HAP-1 (cell line): Measurements from ENCODE around the gene BANF2.
"Not testable (repeated sequence)": the region's sequence is repeated elsewhere in the genome, so short reads cannot be mapped to it uniquely, and the experiment has no call there.

Experiments
- DNase-seq, 2 experiments: peaks; one replicate each; pipeline ENCODE4 v3.0.0-alpha.2; 2016 to 2020; ENCODE audit warnings: low spot score in 2 of 2
- H3K27me3 ChIP-seq: fragments of 250-450 bp; sonication (Bioruptor Pico); 2 replicates; pipeline ENCODE4 v1.5.1; 2020; ENCODE audit warnings: low read depth, mild to moderate bottlenecking, moderate library complexity
- H3K36me3 ChIP-seq: fragments of 250-450 bp; sonication (Bioruptor Pico); replicated peaks from 2 replicates; pipeline ENCODE4 v1.5.1; 2020; ENCODE audit warnings: mild to moderate bottlenecking
- H3K4me1 ChIP-seq: fragments of 250-450 bp; sonication (Bioruptor Pico); 2 replicates; pipeline ENCODE4 v1.5.1; 2020; ENCODE audit warnings: mild to moderate bottlenecking
- H3K4me3 ChIP-seq: fragments of 250-450 bp; sonication (Bioruptor Pico); 2 replicates; pipeline ENCODE4 v1.5.1; 2020; ENCODE audit warnings: mild to moderate bottlenecking, moderate library complexity
- H3K9me3 ChIP-seq: fragments of 250-450 bp; sonication (Bioruptor Pico); 2 replicates; pipeline ENCODE4 v1.5.1; 2020; ENCODE audit warnings: mild to moderate bottlenecking, moderate library complexity
- in situ Hi-C: fragments of 300-500 bp; cut with MboI; formaldehyde crosslinking; loops from 3 replicates; pipeline ENCODE4 v1.14.3; 2020; ENCODE audit warnings: low sequenced_read_pairs, inconsistent platforms, mixed read lengths

BANF2 gene

GRCh38 chr20:17658648-17658993, 41.1 kb upstream of the BANF2 start:
- DNase-seq = no peak
- Histone ChIP-seq H3K36me3 (peaks cover 34% of the 10 kb centered on the region), H3K4me1 (peaks cover 10% of the 10 kb centered on the region), H3K9me3 (peaks cover 5% of the 10 kb centered on the region; the same call in 1 of the 2 replicates), H3K4me3 (no peak overlapping the region), H3K27me3 (no peaks in the 10 kb centered on the region)
- in situ Hi-C loops = no loop called here

- H3K9me3 ChIP-seq, DNase-seq, in situ Hi-C loops, H3K27me3 ChIP-seq, H3K4me3 ChIP-seq: not testable (repeated sequence)
- Histone ChIP-seq H3K4me1 (peaks cover 10% of the 10 kb centered on the region), H3K36me3 (peaks cover 29% of the 10 kb centered on the region)
Observed at GRCh38 chr20:17659344-17659743, 40.4 kb upstream of the BANF2 start.

- Histone ChIP-seq H3K36me3 (peaks cover 26% of the 10 kb centered on the region), H3K9me3 (peaks cover 5% of the 10 kb centered on the region; the same call in 1 of the 2 replicates), H3K4me3 (no peak overlapping the region), H3K4me1 (peaks cover 10% of the 10 kb centered on the region), H3K27me3 (no peaks in the 10 kb centered on the region; the same call in 1 of the 2 replicates)
- in situ Hi-C loops = no loop called here
- no peak for DNase-seq
Observed at GRCh38 chr20:17659801-17660200, 40.0 kb upstream of the BANF2 start.

GRCh38 chr20:17660667-17661066, 39.1 kb upstream of the BANF2 start:
- peaks cover 5% of the 10 kb centered on the region; the same call in 1 of the 2 replicates for H3K9me3 ChIP-seq
- in situ Hi-C loops = no loop called here
- H3K4me1 ChIP-seq = peaks cover 9% of the 10 kb centered on the region
- no peak overlapping the region for H3K4me3 ChIP-seq
- no peaks in the 10 kb centered on the region; the same call in 1 of the 2 replicates for H3K27me3 ChIP-seq
- DNase-seq = no peak
- peaks cover 26% of the 10 kb centered on the region for H3K36me3 ChIP-seq

- Histone ChIP-seq H3K4me1 (peaks cover 5% of the 10 kb centered on the region), H3K9me3 (peaks cover 5% of the 10 kb centered on the region; the same call in 1 of the 2 replicates), H3K27me3 (no peaks in the 10 kb centered on the region; the same call in 1 of the 2 replicates), H3K36me3 (peaks cover 24% of the 10 kb centered on the region), H3K4me3 (no peak overlapping the region)
- DNase-seq = no peak
- in situ Hi-C loops = no loop called here
Observed at GRCh38 chr20:17661121-17661744, 38.5 kb upstream of the BANF2 start.

- no peak overlapping the region for H3K4me3 ChIP-seq
- peaks cover 20% of the 10 kb centered on the region for H3K36me3 ChIP-seq
- H3K4me1 ChIP-seq = peaks cover 2% of the 10 kb centered on the region; the same call in 1 of the 2 replicates
- DNase-seq = no peak
- H3K27me3 ChIP-seq = no peaks in the 10 kb centered on the region; the same call in 1 of the 2 replicates
- peaks cover 5% of the 10 kb centered on the region; the same call in 1 of the 2 replicates for H3K9me3 ChIP-seq
- in situ Hi-C loops = no loop called here
Observed at GRCh38 chr20:17662333-17663039, 37.3 kb upstream of the BANF2 start.

GRCh38 chr20:17663040-17663399, 36.7 kb upstream of the BANF2 start:
- Histone ChIP-seq H3K4me3 (no peak overlapping the region), H3K36me3 (peaks cover 17% of the 10 kb centered on the region), H3K9me3 (peaks cover 5% of the 10 kb centered on the region; the same call in 1 of the 2 replicates), H3K27me3 (no peaks in the 10 kb centered on the region; the same call in 1 of the 2 replicates), H3K4me1 (peaks cover 2% of the 10 kb centered on the region; the same call in 1 of the 2 replicates)
- in situ Hi-C loops = no loop called here
- no peak for DNase-seq

- Histone ChIP-seq H3K27me3 (no peaks in the 10 kb centered on the region; the same call in 1 of the 2 replicates), H3K4me3 (no peak overlapping the region), H3K36me3 (peaks cover 13% of the 10 kb centered on the region), H3K4me1 (peaks cover 2% of the 10 kb centered on the region; the same call in 1 of the 2 replicates), H3K9me3 (peaks cover under 1% of the 10 kb centered on the region; the same call in 1 of the 2 replicates)
- in situ Hi-C loops = no loop called here
- no peak for DNase-seq
Observed at GRCh38 chr20:17663486-17663885, 36.3 kb upstream of the BANF2 start.

- no peaks in the 10 kb centered on the region for H3K9me3 ChIP-seq
- H3K36me3 ChIP-seq = peaks cover 10% of the 10 kb centered on the region; the same call in 1 of the 2 replicates
- in situ Hi-C loops = no loop called here
- DNase-seq = no peak
- H3K4me1 ChIP-seq = peaks cover 2% of the 10 kb centered on the region; the same call in 1 of the 2 replicates
- no peak overlapping the region for H3K4me3 ChIP-seq
- H3K27me3 ChIP-seq = no peaks in the 10 kb centered on the region; the same call in 1 of the 2 replicates
Observed at GRCh38 chr20:17664025-17664633, 35.6 kb upstream of the BANF2 start.

GRCh38 chr20:17665756-17666155, 34.0 kb upstream of the BANF2 start:
- Histone ChIP-seq H3K27me3 (no peaks in the 10 kb centered on the region; the same call in 1 of the 2 replicates), H3K4me1 (peaks cover 7% of the 10 kb centered on the region), H3K9me3 (no peaks in the 10 kb centered on the region), H3K4me3 (no peak overlapping the region), H3K36me3 (no peaks in the 10 kb centered on the region; the same call in 1 of the 2 replicates)
- in situ Hi-C loops = no loop called here
- DNase-seq = no peak

- in situ Hi-C loops = no loop called here
- Histone ChIP-seq H3K4me1 (peaks cover 7% of the 10 kb centered on the region), H3K36me3 (0 out of 2 replicates have a peak, but pooled peaks cover 1% of the 10 kb centered on the region), H3K9me3 (no peaks in the 10 kb centered on the region), H3K4me3 (no peak overlapping the region), H3K27me3 (no peaks in the 10 kb centered on the region; the same call in 1 of the 2 replicates)
- no peak for DNase-seq
Observed at GRCh38 chr20:17666481-17666880, 33.3 kb upstream of the BANF2 start.

GRCh38 chr20:17667445-17667844, 32.3 kb upstream of the BANF2 start:
- Histone ChIP-seq H3K36me3 (peaks cover 3% of the 10 kb centered on the region; the same call in 1 of the 2 replicates), H3K9me3 (no peaks in the 10 kb centered on the region), H3K27me3 (no peaks in the 10 kb centered on the region; the same call in 1 of the 2 replicates), H3K4me3 (no peak overlapping the region), H3K4me1 (peaks cover 7% of the 10 kb centered on the region)
- DNase-seq = no peak
- in situ Hi-C loops = no loop called here

GRCh38 chr20:17668432-17668831, 31.3 kb upstream of the BANF2 start:
- peaks cover 7% of the 10 kb centered on the region for H3K4me1 ChIP-seq
- DNase-seq = no peak
- peaks cover 6% of the 10 kb centered on the region; the same call in 1 of the 2 replicates for H3K36me3 ChIP-seq
- H3K27me3 ChIP-seq = no peaks in the 10 kb centered on the region; the same call in 1 of the 2 replicates
- H3K9me3 ChIP-seq = no peaks in the 10 kb centered on the region
- in situ Hi-C loops = no loop called here
- no peak overlapping the region for H3K4me3 ChIP-seq
